ENCODE results near the gene VWA5A.

GRCh38 chr11:124114942-124115781, at the start of gene VWA5A:
- no peak for TF ChIP-seq CTCF (IDR thresholded peaks at IDR 0.05 in 4 of 5, conservative IDR thresholded peaks at IDR 0.05 in 1 of 5)
- peak in 1 of 2 donors; percentile 48 for TF ChIP-seq POLR2A (IDR thresholded peaks at IDR 0.05)
